Measurements from ENCODE around the gene RRP12.

GRCh38 chr10:97329766-97330165, 71.4 kb downstream of the RRP12 start:
- no peak for TF ChIP-seq POLR2A (IDR thresholded peaks at IDR 0.05)
- TF ChIP-seq, protein P1, sequence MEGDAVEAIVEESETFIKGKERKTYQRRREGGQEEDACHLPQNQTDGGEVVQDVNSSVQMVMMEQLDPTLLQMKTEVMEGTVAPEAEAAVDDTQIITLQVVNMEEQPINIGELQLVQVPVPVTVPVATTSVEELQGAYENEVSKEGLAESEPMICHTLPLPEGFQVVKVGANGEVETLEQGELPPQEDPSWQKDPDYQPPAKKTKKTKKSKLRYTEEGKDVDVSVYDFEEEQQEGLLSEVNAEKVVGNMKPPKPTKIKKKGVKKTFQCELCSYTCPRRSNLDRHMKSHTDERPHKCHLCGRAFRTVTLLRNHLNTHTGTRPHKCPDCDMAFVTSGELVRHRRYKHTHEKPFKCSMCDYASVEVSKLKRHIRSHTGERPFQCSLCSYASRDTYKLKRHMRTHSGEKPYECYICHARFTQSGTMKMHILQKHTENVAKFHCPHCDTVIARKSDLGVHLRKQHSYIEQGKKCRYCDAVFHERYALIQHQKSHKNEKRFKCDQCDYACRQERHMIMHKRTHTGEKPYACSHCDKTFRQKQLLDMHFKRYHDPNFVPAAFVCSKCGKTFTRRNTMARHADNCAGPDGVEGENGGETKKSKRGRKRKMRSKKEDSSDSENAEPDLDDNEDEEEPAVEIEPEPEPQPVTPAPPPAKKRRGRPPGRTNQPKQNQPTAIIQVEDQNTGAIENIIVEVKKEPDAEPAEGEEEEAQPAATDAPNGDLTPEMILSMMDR (IDR thresholded peaks at IDR 0.05): no peak
